ENCODE measurements around the gene EYA2.

GRCh38 chr20:46983466-46983865 lies 88.8 kb downstream of the EYA2 start:
- TF ChIP-seq CTCF (IDR thresholded peaks at IDR 0.05) (no peak), EZH2 (IDR thresholded peaks at IDR 0.05; ENCODE audit: borderline replicate concordance, insufficient read depth, low read depth, low read length, poor library complexity, severe bottlenecking) (no peak)

All from B cell (primary cell).